ENCODE measurements around the gene KRTAP10-4. TPM values are rescaled to one million over a fixed set of nuclear protein-coding genes. Genes with fewer than 3 reads are reported as not detected.

Gene KRTAP10-4
- total and polyA plus RNA-seq, 10 of the 15 experiments (the other 5 are each of a cell fraction or from before 2014, with no cell fraction given): not detected

GRCh38 chr21:44529011-44529421 lies 44.5 kb upstream of the KRTAP10-4 start:
- no peak for DNase-seq (ENCODE audit: low read depth, low spot score)
- H3K4me1 ChIP-seq (ENCODE audit: control insufficient read depth, insufficient read depth, low read length): no peaks in the 10 kb centered on the region
- no peak for FAIRE-seq
- no peak for ATAC-seq
- H4K20me1 ChIP-seq (ENCODE audit: control insufficient read depth, insufficient read depth): no peaks in the 10 kb centered on the region
- no peaks in the 10 kb centered on the region for H3K79me2 ChIP-seq (ENCODE audit: control insufficient read depth, insufficient read depth, low read length)
- TF ChIP-seq RFX5 (IDR thresholded peaks at IDR 0.05; ENCODE audit: low read depth, low read length) (no peak), SUZ12 (IDR thresholded peaks at IDR 0.05; ENCODE audit: unreplicated experiment) (no peak), USF2 (IDR thresholded peaks at IDR 0.05; ENCODE audit: borderline replicate concordance, low read depth, low read length) (no peak), TBL1XR1 (IDR thresholded peaks at IDR 0.05; ENCODE audit: low read depth, low read length) (no peak), ESRRA (IDR thresholded peaks at IDR 0.05; ENCODE audit: low read length) (no peak), BACH1 (IDR thresholded peaks at IDR 0.05; ENCODE audit: borderline replicate concordance) (no peak), ZNF274 (IDR thresholded peaks at IDR 0.05; ENCODE audit: insufficient read depth, insufficient read length) (no peak), NR2F1 (conservative IDR thresholded peaks at IDR 0.05) (no peak), IKZF2 (IDR thresholded peaks at IDR 0.05) (no peak), HDGF (IDR thresholded peaks at IDR 0.05) (no peak), NFYA (IDR thresholded peaks at IDR 0.05; ENCODE audit: borderline replicate concordance, low read depth, low read length) (no peak), MAX (IDR thresholded peaks at IDR 0.05; ENCODE audit: low read depth, low read length) (no peak), CTCF (IDR thresholded peaks at IDR 0.05 in 2 of 3, conservative IDR thresholded peaks at IDR 0.05 in 1 of 3; ENCODE audit: control insufficient read depth in 2 of 3, extremely low read depth in 1 of 3, insufficient read depth in 1 of 3, low read depth in 3 of 3, low read length in 3 of 3) (no peak), PKNOX1 (IDR thresholded peaks at IDR 0.05) (no peak)
- no peak overlapping the region for H3K27ac ChIP-seq (ENCODE audit: control insufficient read depth, insufficient read depth)
- SMC1A ChIA-PET (ENCODE audit: uncharacterized antibody, unreplicated experiment): no interaction called here
- no peaks in the 10 kb centered on the region for H3K27me3 ChIP-seq (replicated peaks in 1 of 2; ENCODE audit: control insufficient read depth in 2 of 2, insufficient read depth in 2 of 2, low read length in 1 of 2)
- CTCF ChIA-PET: no interaction called here
- no peak overlapping the region for H3K4me2 ChIP-seq (ENCODE audit: control insufficient read depth, insufficient read depth)
- POLR2A ChIA-PET: no interaction called here
- RAD21 ChIA-PET (ENCODE audit: unreplicated experiment): no interaction called here
- WGBS (ENCODE audit: insufficient coverage, insufficient replicate concordance, low lambda C conversion rate, missing lambda C conversion rate): 28% methylated on average over 17 of the region's 17 CpGs
- intact Hi-C loops (cut with micrococcal nuclease; ENCODE audit: unreplicated experiment): no loop called here
- H3K9me3 ChIP-seq (replicated peaks; ENCODE audit: control insufficient read depth, insufficient read depth, low read length): no peaks in the 10 kb centered on the region; the same call in 2 of the 3 replicates
- no peaks in the 10 kb centered on the region for H3K36me3 ChIP-seq (ENCODE audit: control insufficient read depth in 2 of 2, insufficient read depth in 2 of 2, low read length in 1 of 2)
- no peak overlapping the region for H3K9ac ChIP-seq (ENCODE audit: control insufficient read depth, insufficient read depth, low read length)
- no peak overlapping the region for H3K4me3 ChIP-seq
- no peak overlapping the region for H2AFZ ChIP-seq (ENCODE audit: control insufficient read depth, low read depth, low read length)
- in situ Hi-C loops (cut with MboI): no loop called here
- no TSS peak for BruUV-seq (replicated peaks)

Measured in GM12878 (cell line).